Keratinocyte (primary cell): ENCODE results near the gene FREM2. TPM values are rescaled to one million over a fixed set of nuclear protein-coding genes. Genes with fewer than 3 reads are reported as not detected.

ENCODE experiments used
- DNase-seq: peaks from one replicate; pipeline ENCODE4 v3.0.0-alpha.2; 2011; ENCODE audit warnings: low read depth, missing footprints, low spot score
- FAIRE-seq: peaks from 2 replicates; lab custom pipeline; 2011; peaks lifted over from hg19 to GRCh38; lab: Jason Lieb, UNC
- H2AFZ ChIP-seq: 2 replicates; pipeline ENCODE4 v1.6.0; 2012; ENCODE audit warnings: low read length, control low read depth, inconsistent platforms; ENCODE audit not compliant: control insufficient read depth
- H3K27ac ChIP-seq: 2 replicates; pipeline ENCODE4 v1.5.1; 2011; ENCODE audit warnings: low read length; ENCODE audit not compliant: control insufficient read depth, insufficient read depth
- H3K27me3 ChIP-seq: 3 replicates; pipeline ENCODE4 v1.6.0; 2011; ENCODE audit warnings: low read length; ENCODE audit not compliant: control insufficient read depth, insufficient read depth; ENCODE audit errors: extremely low read depth
- H3K36me3 ChIP-seq, 2 experiments: 2 replicates in 1 of 2; 3 replicates in 1 of 2; pipeline ENCODE4 v1.5.1; 2011; ENCODE audit warnings: low read length in 2 of 2, mild to moderate bottlenecking in 1 of 2; ENCODE audit not compliant: control insufficient read depth in 2 of 2, insufficient read depth in 2 of 2; ENCODE audit errors: extremely low read depth in 1 of 2
- H3K4me1 ChIP-seq: 3 replicates; pipeline ENCODE4 v1.5.1; 2011; ENCODE audit warnings: low read length; ENCODE audit not compliant: control insufficient read depth, insufficient read depth; ENCODE audit errors: extremely low read depth
- H3K4me2 ChIP-seq: 3 replicates; pipeline ENCODE4 v1.6.0; 2011; ENCODE audit warnings: low read depth, low read length; ENCODE audit not compliant: control insufficient read depth, insufficient read depth; ENCODE audit errors: extremely low read depth
- H3K4me3 ChIP-seq, 3 experiments: fragments of 200-600 bp in 1 of 3; sonication (generic) in 1 of 3; 2 replicates in 2 of 3; 3 replicates in 1 of 3; pipeline ENCODE4 v1.5.1; 2011 to 2016; ENCODE audit warnings: low read length in 3 of 3, mild to moderate bottlenecking in 3 of 3, control low read depth in 2 of 3, inconsistent platforms in 1 of 3, low read depth in 1 of 3, mixed read lengths in 1 of 3, mixed run types in 1 of 3, moderate library complexity in 1 of 3; ENCODE audit not compliant: control insufficient read depth in 2 of 3, insufficient read depth in 2 of 3; ENCODE audit errors: extremely low read depth in 1 of 3
- H3K79me2 ChIP-seq: 2 replicates; pipeline ENCODE4 v1.6.0; 2012; ENCODE audit warnings: low read length; ENCODE audit not compliant: control insufficient read depth, insufficient read depth
- H3K9ac ChIP-seq: 3 replicates; pipeline ENCODE4 v1.6.0; 2011; ENCODE audit warnings: low read length; ENCODE audit not compliant: control insufficient read depth, insufficient read depth; ENCODE audit errors: extremely low read depth
- H3K9me1 ChIP-seq: 3 replicates; pipeline ENCODE4 v1.6.0; 2011; ENCODE audit warnings: low read length; ENCODE audit not compliant: control insufficient read depth, insufficient read depth; ENCODE audit errors: extremely low read depth
- H3K9me3 ChIP-seq: 2 replicates; pipeline ENCODE4 v1.5.1; 2012; ENCODE audit warnings: low read depth, low read length; ENCODE audit not compliant: control insufficient read depth
- H4K20me1 ChIP-seq: 3 replicates; pipeline ENCODE4 v1.6.0; 2011; ENCODE audit warnings: low read length; ENCODE audit not compliant: control insufficient read depth, insufficient read depth; ENCODE audit errors: extremely low read depth
- EZH2 ChIP-seq: IDR thresholded peaks from one replicate; pipeline ENCODE4 v1.6.1; 2012; ENCODE audit warnings: inconsistent platforms, mild to moderate bottlenecking, low read length, moderate library complexity
- dilution Hi-C: fragments of 300-500 bp; cut with MboI; formaldehyde crosslinking; loops from one replicate; pipeline ENCODE4 v1.7.0; 2020; ENCODE audit warnings: low sequenced_read_pairs; ENCODE audit not compliant: extremely low pct_ligation_motif_present
- polyA plus RNA-seq, 5 experiments: library from polyadenylated mRNA; depleted of rRNA in 3 of 5; stranded (reverse) in 3 of 5; stranded (forward) in 1 of 5; unstranded in 1 of 5; fragments of >200 nt; gene quantifications; 1 replicate in 1 of 5; 2 replicates in 3 of 5; 3 replicates in 1 of 5; pipeline versions ENCODE4 v1.2.1 to v1.2.3, GENCODE V29; 2011 to 2012; ENCODE audit warnings: missing spikeins in 2 of 5, low read depth in 1 of 5, low replicate concordance in 1 of 5
- TF ChIP-seq, protein P1 (sequence below), 3 experiments: IDR thresholded peaks in 1 of 3; conservative IDR thresholded peaks in 1 of 3; optimal IDR thresholded peaks in 1 of 3; 2 replicates in 2 of 3; 3 replicates in 1 of 3; pipeline versions ENCODE3 to v1.5.1; 2011; ENCODE audit warnings: low read length in 3 of 3, mild to moderate bottlenecking in 3 of 3, moderate library complexity in 2 of 3, control low read depth in 1 of 3, inconsistent platforms in 1 of 3; ENCODE audit not compliant: insufficient read depth in 2 of 3; ENCODE audit errors: extremely low read depth in 1 of 3

FREM2 gene
- polyA plus RNA-seq, 1 donor (not counting 4 experiments of a cell fraction or from before 2014, with no cell fraction given) = 0.01 TPM

DNA sequence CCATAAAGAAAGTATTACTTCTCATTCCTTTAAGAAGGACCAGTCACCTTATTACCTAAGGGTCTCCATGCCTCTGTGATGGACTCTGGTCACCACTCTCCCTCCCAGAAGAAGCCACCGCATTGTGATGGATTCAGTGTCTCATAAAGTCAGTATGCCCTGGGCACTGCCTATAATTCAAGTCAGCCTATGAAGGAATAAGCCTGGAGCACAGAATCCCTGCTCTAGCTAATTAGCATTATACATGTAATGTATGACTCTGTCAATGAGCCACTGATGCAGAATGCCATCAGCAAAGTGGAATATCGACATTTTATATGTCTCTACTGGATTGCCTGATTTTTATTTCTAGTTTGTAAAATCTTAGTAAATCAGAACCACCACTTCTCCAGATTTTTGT lies 14.9 kb upstream of the FREM2 start:
- no peak for DNase-seq
- H3K4me3 ChIP-seq = no peak overlapping the region
- no peaks in the 10 kb centered on the region for H3K27me3 ChIP-seq
- H3K36me3 ChIP-seq = no peaks in the 10 kb centered on the region
- TF ChIP-seq EZH2 = no peak
- TF ChIP-seq, protein P1, sequence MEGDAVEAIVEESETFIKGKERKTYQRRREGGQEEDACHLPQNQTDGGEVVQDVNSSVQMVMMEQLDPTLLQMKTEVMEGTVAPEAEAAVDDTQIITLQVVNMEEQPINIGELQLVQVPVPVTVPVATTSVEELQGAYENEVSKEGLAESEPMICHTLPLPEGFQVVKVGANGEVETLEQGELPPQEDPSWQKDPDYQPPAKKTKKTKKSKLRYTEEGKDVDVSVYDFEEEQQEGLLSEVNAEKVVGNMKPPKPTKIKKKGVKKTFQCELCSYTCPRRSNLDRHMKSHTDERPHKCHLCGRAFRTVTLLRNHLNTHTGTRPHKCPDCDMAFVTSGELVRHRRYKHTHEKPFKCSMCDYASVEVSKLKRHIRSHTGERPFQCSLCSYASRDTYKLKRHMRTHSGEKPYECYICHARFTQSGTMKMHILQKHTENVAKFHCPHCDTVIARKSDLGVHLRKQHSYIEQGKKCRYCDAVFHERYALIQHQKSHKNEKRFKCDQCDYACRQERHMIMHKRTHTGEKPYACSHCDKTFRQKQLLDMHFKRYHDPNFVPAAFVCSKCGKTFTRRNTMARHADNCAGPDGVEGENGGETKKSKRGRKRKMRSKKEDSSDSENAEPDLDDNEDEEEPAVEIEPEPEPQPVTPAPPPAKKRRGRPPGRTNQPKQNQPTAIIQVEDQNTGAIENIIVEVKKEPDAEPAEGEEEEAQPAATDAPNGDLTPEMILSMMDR (optimal IDR thresholded peaks at IDR 0.05 in 1 of 3, IDR thresholded peaks at IDR 0.05 in 1 of 3, conservative IDR thresholded peaks at IDR 0.05 in 1 of 3; ENCODE audit: extremely low read depth in 1 of 3, insufficient read depth in 2 of 3, low read length in 3 of 3) = no peak
- no peak overlapping the region for H3K9ac ChIP-seq
- H3K9me3 ChIP-seq = no peaks in the 10 kb centered on the region
- FAIRE-seq = no peak
- H3K79me2 ChIP-seq = no peaks in the 10 kb centered on the region
- H3K9me1 ChIP-seq = no peaks in the 10 kb centered on the region
- H3K4me1 ChIP-seq = peaks cover 4% of the 10 kb centered on the region
- dilution Hi-C loops = no loop called here
- no peaks in the 10 kb centered on the region for H4K20me1 ChIP-seq
- no peak overlapping the region for H2AFZ ChIP-seq
- H3K4me2 ChIP-seq = no peak overlapping the region
- no peak overlapping the region for H3K27ac ChIP-seq

DNA sequence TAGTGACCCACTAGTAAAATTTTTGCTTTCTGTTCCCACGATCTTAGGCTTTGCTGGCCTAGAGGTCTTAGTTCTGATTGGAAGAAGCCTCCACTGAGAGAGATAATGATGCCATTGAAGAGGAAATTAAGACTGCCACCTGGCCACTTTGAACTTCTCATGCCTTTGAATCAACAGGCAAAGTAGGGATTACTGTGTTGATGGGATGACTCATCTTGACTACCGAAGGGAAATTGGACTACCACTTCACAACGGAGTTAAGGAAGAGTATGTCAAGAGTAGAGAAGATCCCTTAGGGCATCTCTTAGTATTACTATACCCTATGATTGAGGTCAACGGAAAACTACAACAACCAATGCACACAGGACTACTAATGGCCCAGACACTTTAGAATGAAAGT lies 12.7 kb upstream of the FREM2 start:
- no peak overlapping the region for H3K9ac ChIP-seq
- no peak overlapping the region for H3K4me3 ChIP-seq
- H3K27ac ChIP-seq = no peak overlapping the region
- H3K9me3 ChIP-seq = no peaks in the 10 kb centered on the region
- H3K36me3 ChIP-seq = no peaks in the 10 kb centered on the region
- no peak overlapping the region for H2AFZ ChIP-seq
- peak; percentile 41 for FAIRE-seq
- H3K4me1 ChIP-seq = peaks cover 4% of the 10 kb centered on the region
- dilution Hi-C loops = no loop called here
- H3K4me2 ChIP-seq = no peak overlapping the region
- H3K79me2 ChIP-seq = no peaks in the 10 kb centered on the region
- no peaks in the 10 kb centered on the region for H3K9me1 ChIP-seq
- peaks cover 3% of the 10 kb centered on the region for H3K27me3 ChIP-seq
- TF ChIP-seq, protein P1 (optimal IDR thresholded peaks at IDR 0.05 in 1 of 3, IDR thresholded peaks at IDR 0.05 in 1 of 3, conservative IDR thresholded peaks at IDR 0.05 in 1 of 3; ENCODE audit: extremely low read depth in 1 of 3, insufficient read depth in 2 of 3, low read length in 3 of 3) = no peak
- no peak for TF ChIP-seq EZH2
- H4K20me1 ChIP-seq = no peaks in the 10 kb centered on the region
- no peak for DNase-seq
